Measurements from ENCODE around the gene PRR7. TPM values are rescaled to one million over a fixed set of nuclear protein-coding genes. Genes with fewer than 3 reads are reported as not detected.
A peak's percentile ranks its signal among the peaks of the same experiment; 100 is the strongest.

The PRR7 gene
- polyA plus RNA-seq, 1 of the 3 experiments (the other 2 are of a cell fraction): 17.1 TPM

GRCh38 chr5:177402271-177403043, 44.2 kb upstream of the PRR7 start:
- ChIA-PET CTCF (interaction anchor here (0.9 to 9.7 kb wide), 23 partner anchors 13 to 742 kb away, joined by 3 to 375 read pairs (median 15); partner anchors contain the start of genes GRK6, PDLIM7, PRR7 and RGS14), POLR2A (interaction anchor here (1.1 to 4.6 kb wide), 5 partner anchors 12 to 95 kb away, joined by 3 to 72 read pairs (median 18); partner anchors contain the start of genes PDLIM7 and PRR7)
- DNase-seq: peak; percentile 81
- H3K4me2 ChIP-seq: 0 out of 2 replicates have a peak overlapping the region, but pooled peaks have one; percentile 97
- WGBS (ENCODE audit: low lambda C conversion rate): 45% methylated on average over 32 of the region's 49 CpGs
- H3K9me3 ChIP-seq: no peaks in the 10 kb centered on the region
- no peak overlapping the region; a peak in 1 of 4 replicates for H3K4me3 ChIP-seq (ENCODE audit: low read depth in 2 of 2, low read length in 1 of 2)
- no peak for TF ChIP-seq RFX5 (IDR thresholded peaks at IDR 0.05; ENCODE audit: low read length)
- TF ChIP-seq CTCF (IDR thresholded peaks at IDR 0.05): peak; percentile 38
- peak; percentile 24; the same call in 1 of the 2 replicates for TF ChIP-seq SMC3 (IDR thresholded peaks at IDR 0.05; ENCODE audit: low read depth, low read length)
- peak; percentile 26 for TF ChIP-seq RAD21 (IDR thresholded peaks at IDR 0.05; ENCODE audit: low read length)
- 0 out of 2 replicates have a peak, but pooled peaks have one; percentile 24 for TF ChIP-seq MAX (IDR thresholded peaks at IDR 0.05; ENCODE audit: low read depth)
- H3K27me3 ChIP-seq (ENCODE audit: insufficient read depth): no peaks in the 10 kb centered on the region
- H3K9me2 ChIP-seq: no peaks in the 10 kb centered on the region
- peak overlapping the region in 1 of 2 experiments; percentile 18; a peak in 1 of 4 replicates for H3K27ac ChIP-seq (ENCODE audit: low read depth in 2 of 2, low read length in 1 of 2)
- H4K20me1 ChIP-seq (ENCODE audit: insufficient read depth): no peaks in the 10 kb centered on the region
- no peak overlapping the region for H3K9ac ChIP-seq
- H3K36me3 ChIP-seq (replicated peaks in 1 of 2; ENCODE audit: control insufficient read depth in 1 of 2, insufficient read depth in 2 of 2, low read length in 1 of 2): no peaks in the 10 kb centered on the region
- peaks cover 14% of the 10 kb centered on the region for H3F3A ChIP-seq (replicated peaks; ENCODE audit: insufficient read depth)
- no peaks in the 10 kb centered on the region for H3K79me2 ChIP-seq (ENCODE audit: insufficient read depth)
- no peak overlapping the region for H2AFZ ChIP-seq (ENCODE audit: low read depth)
- H3K4me1 ChIP-seq (ENCODE audit: control insufficient read depth in 1 of 2, insufficient read depth in 2 of 2, low read depth in 1 of 2, low read length in 1 of 2): peaks cover 0 to 28% of the 10 kb centered on the region in 2 experiments; a peak in 1 of 4 replicates

- no peaks in the 10 kb centered on the region for H3K9me3 ChIP-seq
- peaks cover 0 to 28% of the 10 kb centered on the region in 2 experiments; a peak in 1 of 4 replicates for H3K4me1 ChIP-seq (ENCODE audit: control insufficient read depth in 1 of 2, insufficient read depth in 2 of 2, low read depth in 1 of 2, low read length in 1 of 2)
- no peak for DNase-seq
- 51% methylated on average over 26 of the region's 61 CpGs for WGBS (ENCODE audit: low lambda C conversion rate)
- H4K20me1 ChIP-seq (ENCODE audit: insufficient read depth): no peaks in the 10 kb centered on the region
- POLR2A ChIA-PET: interaction anchor here (1.1 to 4.6 kb wide), 11 partner anchors 13 to 98 kb away, joined by 3 to 72 read pairs (median 8); partner anchors contain the start of genes GRK6, PDLIM7 and PRR7
- H3K27ac ChIP-seq (ENCODE audit: low read depth in 2 of 2, low read length in 1 of 2): no peak overlapping the region; a peak in 1 of 4 replicates
- H3K9me2 ChIP-seq: no peaks in the 10 kb centered on the region
- peaks cover 14% of the 10 kb centered on the region for H3F3A ChIP-seq (replicated peaks; ENCODE audit: insufficient read depth)
- H3K27me3 ChIP-seq (ENCODE audit: insufficient read depth): no peaks in the 10 kb centered on the region
- H3K4me2 ChIP-seq: peak overlapping the region; percentile 97
- peak overlapping the region; percentile 60 to 83 for H3K4me3 ChIP-seq (ENCODE audit: low read depth in 2 of 2, low read length in 1 of 2)
- no peaks in the 10 kb centered on the region for H3K36me3 ChIP-seq (replicated peaks in 1 of 2; ENCODE audit: control insufficient read depth in 1 of 2, insufficient read depth in 2 of 2, low read length in 1 of 2)
- peak overlapping the region; percentile 55; the same call in 1 of the 2 replicates for H3K9ac ChIP-seq
- no peak for TF ChIP-seq GATA2 (CRISPR knock-in tag; IDR thresholded peaks at IDR 0.05)
- TF ChIP-seq, protein P1, sequence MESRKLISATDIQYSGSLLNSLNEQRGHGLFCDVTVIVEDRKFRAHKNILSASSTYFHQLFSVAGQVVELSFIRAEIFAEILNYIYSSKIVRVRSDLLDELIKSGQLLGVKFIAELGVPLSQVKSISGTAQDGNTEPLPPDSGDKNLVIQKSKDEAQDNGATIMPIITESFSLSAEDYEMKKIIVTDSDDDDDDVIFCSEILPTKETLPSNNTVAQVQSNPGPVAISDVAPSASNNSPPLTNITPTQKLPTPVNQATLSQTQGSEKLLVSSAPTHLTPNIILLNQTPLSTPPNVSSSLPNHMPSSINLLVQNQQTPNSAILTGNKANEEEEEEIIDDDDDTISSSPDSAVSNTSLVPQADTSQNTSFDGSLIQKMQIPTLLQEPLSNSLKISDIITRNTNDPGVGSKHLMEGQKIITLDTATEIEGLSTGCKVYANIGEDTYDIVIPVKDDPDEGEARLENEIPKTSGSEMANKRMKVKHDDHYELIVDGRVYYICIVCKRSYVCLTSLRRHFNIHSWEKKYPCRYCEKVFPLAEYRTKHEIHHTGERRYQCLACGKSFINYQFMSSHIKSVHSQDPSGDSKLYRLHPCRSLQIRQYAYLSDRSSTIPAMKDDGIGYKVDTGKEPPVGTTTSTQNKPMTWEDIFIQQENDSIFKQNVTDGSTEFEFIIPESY (IDR thresholded peaks at IDR 0.05; ENCODE audit: borderline replicate concordance, low read depth): no peak
- no peak for TF ChIP-seq MAX (IDR thresholded peaks at IDR 0.05; ENCODE audit: low read depth)
- no peak for TF ChIP-seq YY1 (IDR thresholded peaks at IDR 0.05; ENCODE audit: low read depth)
- TF ChIP-seq NFIC (IDR thresholded peaks at IDR 0.05; ENCODE audit: borderline replicate concordance): no peak
- TF ChIP-seq SIN3A (IDR thresholded peaks at IDR 0.05; ENCODE audit: borderline replicate concordance, low read depth, low read length): no peak
- H2AFZ ChIP-seq (ENCODE audit: low read depth): peak overlapping the region; percentile 92; the same call in 1 of the 2 replicates
- H3K79me2 ChIP-seq (ENCODE audit: insufficient read depth): no peaks in the 10 kb centered on the region
- CTCF ChIA-PET: interaction anchor here (0.6 to 9.7 kb wide), 41 partner anchors 12 to 743 kb away, joined by 3 to 375 read pairs (median 7); partner anchors contain the start of genes DDX41, DOK3, GRK6 and LMAN2
Observed at GRCh38 chr5:177403102-177403791, 43.4 kb upstream of the PRR7 start.

Data from SK-N-SH (cell line).